HEK293 (cell line): ENCODE results near the gene SVIL.
A peak's percentile ranks its signal among the peaks of the same experiment; 100 is the strongest.

Experiments
- CTCF ChIA-PET: fragments of 350-600 bp; formaldehyde crosslinking; extraction: SDS; loops from one replicate; lab custom pipeline; 2021; ENCODE audit warnings: antibody characterized with exemption; lab: Yijun Ruan, JAX
- POLR2A ChIA-PET: fragments of 300-600 bp; formaldehyde crosslinking; extraction: SDS; loops from one replicate; lab custom pipeline; 2020; ENCODE audit warnings: antibody characterized with exemption, inconsistent platforms; lab: Yijun Ruan, JAX
- H3K27ac ChIP-seq: fragments of 200-500 bp; sonication (Bioruptor generic); 2 replicates; pipeline ENCODE4 v1.5.1; 2014; ENCODE audit warnings: low read depth, low read length, control low read depth, inconsistent platforms; ENCODE audit errors: extremely low read depth
- H3K36me3 ChIP-seq, 2 experiments: fragments of 200-500 bp in 1 of 2; sonication (Bioruptor generic) in 1 of 2; 1 replicate in 1 of 2; 2 replicates in 1 of 2; pipeline ENCODE4 v1.5.1; 2014 to 2017; ENCODE audit warnings: inconsistent platforms in 2 of 2, low read length in 2 of 2; ENCODE audit not compliant: control insufficient read depth in 2 of 2, insufficient read depth in 1 of 2
- H3K4me1 ChIP-seq: fragments of 200-500 bp; sonication (Bioruptor generic); 2 replicates; pipeline ENCODE4 v1.5.1; 2014; ENCODE audit warnings: mild to moderate bottlenecking, low read length, inconsistent platforms; ENCODE audit not compliant: control insufficient read depth, insufficient read depth
- H3K4me3 ChIP-seq: 2 replicates; pipeline ENCODE4 v1.5.1; 2011; ENCODE audit warnings: low read depth, mild to moderate bottlenecking, control low read depth, low read length, moderate library complexity
- H3K9me3 ChIP-seq: fragments of 200-500 bp; sonication (Bioruptor generic); 2 replicates; pipeline ENCODE4 v1.5.1; 2014; ENCODE audit warnings: low read depth, low read length, inconsistent platforms; ENCODE audit not compliant: control insufficient read depth, insufficient read depth
- BCL11A ChIP-seq: fragments of 450-650 bp; formaldehyde crosslinking; IDR thresholded peaks from 2 replicates; pipeline ENCODE4 v1.5.1; 2016; ENCODE audit warnings: low read depth, missing biosample characterization, missing genetic modification characterization
- GLIS1 ChIP-seq: fragments of 450-650 bp; formaldehyde crosslinking; IDR thresholded peaks from 2 replicates; pipeline ENCODE4 v1.5.1; 2016; ENCODE audit warnings: missing biosample characterization, missing genetic modification characterization
- IKZF3 ChIP-seq: fragments of 450-650 bp; IDR thresholded peaks from 2 replicates; pipeline ENCODE4 v1.5.0; 2018; ENCODE audit warnings: missing biosample characterization, mild to moderate bottlenecking, missing genetic modification characterization, moderate library complexity
- OSR2 ChIP-seq: fragments of 450-650 bp; formaldehyde crosslinking; IDR thresholded peaks from 2 replicates; pipeline ENCODE4 v1.5.1; 2016; ENCODE audit warnings: missing biosample characterization, missing genetic modification characterization
- OVOL3 ChIP-seq: fragments of 450-650 bp; formaldehyde crosslinking; IDR thresholded peaks from 2 replicates; pipeline ENCODE4 v1.5.1; 2016; ENCODE audit warnings: missing biosample characterization, missing genetic modification characterization
- SALL2 ChIP-seq: fragments of 450-650 bp; formaldehyde crosslinking; IDR thresholded peaks from 2 replicates; pipeline ENCODE4 v1.5.0; 2017; ENCODE audit warnings: missing biosample characterization, mild to moderate bottlenecking, missing genetic modification characterization, borderline replicate concordance
- SP7 ChIP-seq: fragments of 450-650 bp; formaldehyde crosslinking; IDR thresholded peaks from 2 replicates; pipeline ENCODE4 v1.5.1; 2016; ENCODE audit warnings: missing biosample characterization, missing genetic modification characterization
- WT1 ChIP-seq: fragments of 450-650 bp; formaldehyde crosslinking; IDR thresholded peaks from 2 replicates; pipeline ENCODE4 v1.5.1; 2016; ENCODE audit warnings: missing biosample characterization, missing genetic modification characterization
- ZBTB11 ChIP-seq: fragments of 450-650 bp; formaldehyde crosslinking; conservative IDR thresholded peaks from 2 replicates; pipeline ENCODE4 v1.5.1; 2016; ENCODE audit warnings: low read depth, missing biosample characterization, missing genetic modification characterization
- ZBTB17 ChIP-seq: fragments of 450-650 bp; formaldehyde crosslinking; IDR thresholded peaks from 2 replicates; pipeline ENCODE4 v1.5.1; 2016; ENCODE audit warnings: missing biosample characterization, missing genetic modification characterization
- ZBTB48 ChIP-seq: fragments of 450-650 bp; formaldehyde crosslinking; IDR thresholded peaks from 2 replicates; pipeline ENCODE4 v1.5.1; 2016; ENCODE audit warnings: missing biosample characterization, missing genetic modification characterization
- ZEB2 ChIP-seq: fragments of 450-650 bp; formaldehyde crosslinking; IDR thresholded peaks from 2 replicates; pipeline ENCODE4 v1.5.1; 2016; ENCODE audit warnings: missing biosample characterization, missing genetic modification characterization
- ZFP37 ChIP-seq: fragments of 450-650 bp; formaldehyde crosslinking; IDR thresholded peaks from 2 replicates; pipeline ENCODE4 v1.5.1; 2016; ENCODE audit warnings: missing biosample characterization, missing genetic modification characterization
- ZNF18 ChIP-seq: fragments of 450-650 bp; formaldehyde crosslinking; IDR thresholded peaks from 2 replicates; pipeline ENCODE4 v1.5.1; 2016; ENCODE audit warnings: missing biosample characterization, missing genetic modification characterization
- ZNF24 ChIP-seq: fragments of 450-650 bp; formaldehyde crosslinking; IDR thresholded peaks from 2 replicates; pipeline ENCODE4 v1.5.1; 2016; ENCODE audit warnings: missing biosample characterization, missing genetic modification characterization
- ZNF391 ChIP-seq: fragments of 450-650 bp; formaldehyde crosslinking; IDR thresholded peaks from 2 replicates; pipeline ENCODE4 v1.5.1; 2016; ENCODE audit warnings: low read depth, missing biosample characterization, missing genetic modification characterization, borderline replicate concordance
- ZNF426 ChIP-seq: fragments of 450-650 bp; formaldehyde crosslinking; IDR thresholded peaks from 2 replicates; pipeline ENCODE4 v1.5.1; 2017; ENCODE audit warnings: missing biosample characterization, missing genetic modification characterization, mild to moderate bottlenecking, inconsistent platforms, moderate library complexity
- ZNF433 ChIP-seq: fragments of 450-650 bp; formaldehyde crosslinking; IDR thresholded peaks from 2 replicates; pipeline ENCODE4 v1.5.1; 2016; ENCODE audit warnings: missing biosample characterization, missing genetic modification characterization, low read depth
- ZNF558 ChIP-seq: fragments of 450-650 bp; formaldehyde crosslinking; IDR thresholded peaks from 2 replicates; pipeline ENCODE4 v1.5.1; 2016; ENCODE audit warnings: missing biosample characterization, missing genetic modification characterization
- ZNF776 ChIP-seq: fragments of 450-650 bp; formaldehyde crosslinking; IDR thresholded peaks from 2 replicates; pipeline ENCODE4 v1.5.0; 2017; ENCODE audit warnings: missing biosample characterization, missing genetic modification characterization, borderline replicate concordance
- TF ChIP-seq, protein P1 (sequence below): fragments of 450-650 bp; formaldehyde crosslinking; IDR thresholded peaks from 2 replicates; pipeline ENCODE4 v1.5.1; 2017; ENCODE audit warnings: missing biosample characterization, missing genetic modification characterization
- TF ChIP-seq, protein P2 (sequence below): fragments of 450-650 bp; formaldehyde crosslinking; IDR thresholded peaks from 2 replicates; pipeline ENCODE4 v1.5.1; 2016; ENCODE audit warnings: missing biosample characterization, missing genetic modification characterization
- TF ChIP-seq, protein P3 (sequence below): fragments of 450-650 bp; formaldehyde crosslinking; IDR thresholded peaks from 2 replicates; pipeline ENCODE4 v1.5.1; 2016; ENCODE audit warnings: missing biosample characterization, missing genetic modification characterization

The SVIL gene

GRCh38 chr10:29646960-29647461 lies 12.2 kb upstream of the SVIL start:
- H3K4me3 ChIP-seq: no peak overlapping the region
- no peaks in the 10 kb centered on the region for H3K36me3 ChIP-seq
- ChIA-PET CTCF (interaction anchor here (0.7 to 1.0 kb wide), 3 partner anchors 10 to 18 kb away, joined by 3 to 5 read pairs (median 3); no protein-coding TSS in a partner anchor), POLR2A (interaction anchor here (0.6 kb wide), 1 partner anchor 48 kb away, joined by 5 read pairs; no protein-coding TSS in a partner anchor)
- no peaks in the 10 kb centered on the region for H3K9me3 ChIP-seq
- TF ChIP-seq GLIS1 (tag by site-specific recombination): 0 out of 2 replicates have a peak, but pooled peaks have one; percentile 5
- TF ChIP-seq, protein P1, sequence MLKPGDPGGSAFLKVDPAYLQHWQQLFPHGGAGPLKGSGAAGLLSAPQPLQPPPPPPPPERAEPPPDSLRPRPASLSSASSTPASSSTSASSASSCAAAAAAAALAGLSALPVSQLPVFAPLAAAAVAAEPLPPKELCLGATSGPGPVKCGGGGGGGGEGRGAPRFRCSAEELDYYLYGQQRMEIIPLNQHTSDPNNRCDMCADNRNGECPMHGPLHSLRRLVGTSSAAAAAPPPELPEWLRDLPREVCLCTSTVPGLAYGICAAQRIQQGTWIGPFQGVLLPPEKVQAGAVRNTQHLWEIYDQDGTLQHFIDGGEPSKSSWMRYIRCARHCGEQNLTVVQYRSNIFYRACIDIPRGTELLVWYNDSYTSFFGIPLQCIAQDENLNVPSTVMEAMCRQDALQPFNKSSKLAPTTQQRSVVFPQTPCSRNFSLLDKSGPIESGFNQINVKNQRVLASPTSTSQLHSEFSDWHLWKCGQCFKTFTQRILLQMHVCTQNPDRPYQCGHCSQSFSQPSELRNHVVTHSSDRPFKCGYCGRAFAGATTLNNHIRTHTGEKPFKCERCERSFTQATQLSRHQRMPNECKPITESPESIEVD (tag by site-specific recombination): 0 out of 2 replicates have a peak, but pooled peaks have one; percentile 36
- no peak for TF ChIP-seq BCL11A (tag by site-specific recombination)
- peaks cover 37% of the 10 kb centered on the region for H3K4me1 ChIP-seq
- H3K27ac ChIP-seq: peak overlapping the region; percentile 61

DNA sequence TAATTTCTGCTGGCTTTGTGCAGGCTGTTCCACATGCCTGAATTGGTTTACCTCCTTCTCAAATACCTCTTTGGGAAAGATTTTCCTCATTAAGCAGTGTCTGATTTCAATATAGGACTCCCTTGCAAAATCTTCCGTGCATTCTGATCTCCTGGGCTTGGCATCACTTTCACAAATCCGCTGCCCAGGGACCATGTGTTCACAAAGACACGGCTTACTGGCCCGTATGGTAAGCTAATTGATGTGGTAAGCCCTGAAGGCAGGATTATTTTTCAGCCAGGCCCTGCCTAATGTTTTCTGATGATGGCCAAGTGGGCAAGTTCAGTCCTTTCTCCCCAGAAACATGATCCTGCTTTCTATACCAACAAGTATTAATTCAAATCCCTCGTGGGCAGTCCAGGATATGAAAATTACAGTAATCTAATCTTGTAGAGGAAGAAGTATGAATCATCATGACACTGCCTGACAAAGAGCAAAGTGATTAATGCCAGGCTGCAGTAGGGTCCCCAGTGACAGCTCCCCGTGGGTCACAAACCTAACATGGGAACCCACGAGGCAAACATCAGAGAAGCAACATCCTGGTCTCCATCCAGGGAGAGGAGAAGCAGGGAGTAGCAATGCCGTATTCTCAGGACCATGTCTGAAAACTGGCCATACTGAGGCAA lies 11.6 kb upstream of the SVIL start:
- no peaks in the 10 kb centered on the region for H3K9me3 ChIP-seq
- H3K4me1 ChIP-seq: peaks cover 37% of the 10 kb centered on the region
- ChIA-PET CTCF (interaction anchor here (0.7 to 0.8 kb wide), 2 partner anchors 11 to 17 kb away, joined by 3 read pairs; no protein-coding TSS in a partner anchor), POLR2A (no interaction called here)
- no peaks in the 10 kb centered on the region for H3K36me3 ChIP-seq
- H3K27ac ChIP-seq: peak overlapping the region; percentile 61
- H3K4me3 ChIP-seq: no peak overlapping the region
- TF ChIP-seq ZBTB11 (tag by site-specific recombination) (peak; percentile 53), ZNF426 (tag by site-specific recombination) (no peak), OVOL3 (tag by site-specific recombination) (peak; percentile 81; the same call in 1 of the 2 replicates), WT1 (tag by site-specific recombination) (peak; percentile 85), ZNF433 (no peak), SALL2 (tag by site-specific recombination) (no peak), ZNF558 (tag by site-specific recombination) (no peak; the same call in 1 of the 2 replicates), ZFP37 (no peak), GLIS1 (tag by site-specific recombination) (peak; percentile 88), ZNF18 (tag by site-specific recombination) (0 out of 2 replicates have a peak, but pooled peaks have one; percentile 56), ZBTB48 (peak; percentile 90), ZBTB17 (tag by site-specific recombination) (peak; percentile 54; the same call in 1 of the 2 replicates), ZEB2 (tag by site-specific recombination) (peak; percentile 98), IKZF3 (peak; percentile 92), ZNF391 (tag by site-specific recombination) (peak; percentile 57; the same call in 1 of the 2 replicates), SP7 (tag by site-specific recombination) (peak; percentile 99), OSR2 (tag by site-specific recombination) (peak; percentile 88), ZNF24 (tag by site-specific recombination) (peak; percentile 95), ZNF776 (tag by site-specific recombination) (no peak)
- TF ChIP-seq, protein P2, sequence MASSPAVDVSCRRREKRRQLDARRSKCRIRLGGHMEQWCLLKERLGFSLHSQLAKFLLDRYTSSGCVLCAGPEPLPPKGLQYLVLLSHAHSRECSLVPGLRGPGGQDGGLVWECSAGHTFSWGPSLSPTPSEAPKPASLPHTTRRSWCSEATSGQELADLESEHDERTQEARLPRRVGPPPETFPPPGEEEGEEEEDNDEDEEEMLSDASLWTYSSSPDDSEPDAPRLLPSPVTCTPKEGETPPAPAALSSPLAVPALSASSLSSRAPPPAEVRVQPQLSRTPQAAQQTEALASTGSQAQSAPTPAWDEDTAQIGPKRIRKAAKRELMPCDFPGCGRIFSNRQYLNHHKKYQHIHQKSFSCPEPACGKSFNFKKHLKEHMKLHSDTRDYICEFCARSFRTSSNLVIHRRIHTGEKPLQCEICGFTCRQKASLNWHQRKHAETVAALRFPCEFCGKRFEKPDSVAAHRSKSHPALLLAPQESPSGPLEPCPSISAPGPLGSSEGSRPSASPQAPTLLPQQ (tag by site-specific recombination): 0 out of 2 replicates have a peak, but pooled peaks have one; percentile 46
- TF ChIP-seq, protein P3, sequence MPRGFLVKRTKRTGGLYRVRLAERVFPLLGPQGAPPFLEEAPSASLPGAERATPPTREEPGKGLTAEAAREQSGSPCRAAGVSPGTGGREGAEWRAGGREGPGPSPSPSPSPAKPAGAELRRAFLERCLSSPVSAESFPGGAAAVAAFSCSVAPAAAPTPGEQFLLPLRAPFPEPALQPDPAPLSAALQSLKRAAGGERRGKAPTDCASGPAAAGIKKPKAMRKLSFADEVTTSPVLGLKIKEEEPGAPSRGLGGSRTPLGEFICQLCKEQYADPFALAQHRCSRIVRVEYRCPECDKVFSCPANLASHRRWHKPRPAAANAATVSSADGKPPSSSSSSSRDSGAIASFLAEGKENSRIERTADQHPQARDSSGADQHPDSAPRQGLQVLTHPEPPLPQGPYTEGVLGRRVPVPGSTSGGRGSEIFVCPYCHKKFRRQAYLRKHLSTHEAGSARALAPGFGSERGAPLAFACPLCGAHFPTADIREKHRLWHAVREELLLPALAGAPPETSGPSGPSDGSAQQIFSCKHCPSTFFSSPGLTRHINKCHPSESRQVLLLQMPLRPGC (tag by site-specific recombination): peak; percentile 88
